HCEC 1CT (cell line): ENCODE measurements around the gene OR6K3.
"Not testable (repeated sequence)": the region's sequence is repeated elsewhere in the genome, so short reads cannot be mapped to it uniquely, and the experiment has no call there.

Source experiments
- DNase-seq: peaks from one replicate; pipeline ENCODE4 v3.0.0-alpha.2; 2017

Gene OR6K3, protein sequence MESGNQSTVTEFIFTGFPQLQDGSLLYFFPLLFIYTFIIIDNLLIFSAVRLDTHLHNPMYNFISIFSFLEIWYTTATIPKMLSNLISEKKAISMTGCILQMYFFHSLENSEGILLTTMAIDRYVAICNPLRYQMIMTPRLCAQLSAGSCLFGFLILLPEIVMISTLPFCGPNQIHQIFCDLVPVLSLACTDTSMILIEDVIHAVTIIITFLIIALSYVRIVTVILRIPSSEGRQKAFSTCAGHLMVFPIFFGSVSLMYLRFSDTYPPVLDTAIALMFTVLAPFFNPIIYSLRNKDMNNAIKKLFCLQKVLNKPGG

GRCh38 chr1:158720620-158721019 lies at the start of gene OR6K3:
Gene OR6K3 (minus strand): TSS chr1:158720720. CDS start chr1:158718115, 2,605 bp downstream.
- no peak for DNase-seq

GRCh38 chr1:158754420-158754819 lies 33.9 kb upstream of the OR6K3 start, which contains the start of gene OR6K6:
Gene OR6K6 (plus strand): TSS chr1:158754720. CDS start chr1:158754888, 168 bp downstream.
- no peak for DNase-seq

- no peak for DNase-seq
These were observed 31.7 kb upstream of the OR6K3 start for GRCh38 chr1:158752155-158752712.

- no peak for DNase-seq
These were observed 15.3 kb upstream of the OR6K3 start for GRCh38 chr1:158735848-158736247.

GRCh38 chr1:158732524-158732923 lies 12.0 kb upstream of the OR6K3 start:
- no peak for DNase-seq

DNA sequence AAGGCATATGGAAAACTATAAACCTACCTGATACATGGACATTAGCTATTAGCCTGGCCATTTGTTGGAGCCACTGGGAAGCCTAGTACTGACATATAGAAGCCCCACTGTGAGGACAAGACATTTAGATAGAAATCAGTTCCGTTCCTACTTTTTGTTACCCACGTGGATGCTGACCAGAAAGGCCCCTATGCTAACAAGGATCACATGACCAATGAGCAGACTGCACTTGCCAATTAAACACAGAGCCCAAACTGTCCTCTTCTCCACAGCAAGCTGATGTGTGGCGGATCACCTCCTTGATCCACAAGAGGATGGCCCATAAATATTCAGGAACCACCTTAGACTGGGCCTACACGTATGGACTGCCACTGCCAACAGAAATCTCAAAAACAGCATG lies 11.2 kb upstream of the OR6K3 start:
- no peak for DNase-seq

DNA sequence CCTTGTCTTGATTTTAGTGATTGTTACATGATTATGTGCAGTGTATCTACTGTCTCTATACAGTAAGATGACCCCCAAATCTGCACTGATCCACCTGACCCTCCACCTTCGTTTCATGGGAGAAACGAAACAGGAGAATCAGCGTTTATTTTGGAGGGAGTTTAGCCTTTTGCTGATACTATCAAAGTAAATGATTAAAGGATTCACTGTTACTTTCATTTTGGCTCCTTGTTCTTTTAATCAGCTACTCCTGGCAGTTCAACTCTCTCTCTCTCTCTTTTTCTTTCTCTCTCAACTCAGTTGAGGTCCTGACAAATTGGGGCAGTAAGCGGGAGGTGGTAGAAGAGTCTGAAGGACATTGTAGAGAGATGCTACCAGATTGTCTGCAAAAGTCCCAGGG lies 9.9 kb upstream of the OR6K3 start:
- no peak for DNase-seq

DNA sequence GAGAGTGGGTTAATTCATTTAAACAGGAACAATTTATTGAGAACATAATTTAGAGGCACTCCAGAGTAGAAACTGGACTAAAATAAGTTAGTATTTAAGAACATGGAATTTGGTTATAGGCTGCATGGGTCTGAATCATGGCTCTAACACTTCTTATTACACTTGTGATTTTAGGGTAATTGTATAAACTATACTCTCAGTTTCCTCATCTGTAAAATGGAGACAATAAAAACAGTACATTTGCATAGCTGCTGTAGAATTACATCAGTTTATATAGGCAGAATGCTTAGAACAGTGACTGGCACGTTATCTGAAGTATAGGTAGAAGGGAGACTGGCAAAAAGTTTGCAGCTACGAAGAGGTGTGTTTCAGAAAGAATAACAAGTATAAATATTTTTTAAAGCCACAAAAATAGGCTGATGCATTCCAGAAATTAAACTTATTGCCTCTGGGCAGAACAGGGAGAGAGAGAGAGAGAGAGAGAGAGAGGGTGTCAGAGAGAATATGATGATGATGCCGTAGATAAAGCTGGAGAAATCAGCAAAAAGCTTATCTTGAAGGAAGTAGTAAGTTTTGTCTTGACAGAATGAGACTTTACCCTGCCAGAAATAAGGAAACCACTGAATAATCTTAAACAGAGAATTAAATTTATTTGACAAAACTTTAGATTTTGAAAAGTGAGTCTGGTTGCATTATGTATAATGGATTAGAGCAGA lies 8.1 kb upstream of the OR6K3 start:
- no peak for DNase-seq

DNA sequence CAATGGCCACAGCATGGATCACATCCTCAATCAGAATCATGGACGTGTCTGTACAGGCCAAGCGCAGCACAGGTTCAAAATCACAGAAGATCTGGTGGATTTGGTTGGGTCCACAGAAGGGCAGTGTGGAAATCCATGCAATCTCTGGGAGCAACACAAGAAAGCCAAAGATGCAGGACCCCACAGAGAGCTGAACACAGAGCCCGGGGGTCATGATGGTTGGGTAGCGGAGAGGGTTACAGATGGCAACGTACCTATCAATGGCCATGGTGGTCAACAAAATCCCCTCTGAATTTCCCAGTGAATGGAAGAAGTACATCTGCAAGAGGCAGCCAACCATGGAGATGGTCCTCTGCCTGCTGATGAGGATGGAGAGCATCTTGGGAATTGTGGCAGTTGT lies 3.9 kb upstream of the OR6K3 start:
- no peak for DNase-seq

DNA sequence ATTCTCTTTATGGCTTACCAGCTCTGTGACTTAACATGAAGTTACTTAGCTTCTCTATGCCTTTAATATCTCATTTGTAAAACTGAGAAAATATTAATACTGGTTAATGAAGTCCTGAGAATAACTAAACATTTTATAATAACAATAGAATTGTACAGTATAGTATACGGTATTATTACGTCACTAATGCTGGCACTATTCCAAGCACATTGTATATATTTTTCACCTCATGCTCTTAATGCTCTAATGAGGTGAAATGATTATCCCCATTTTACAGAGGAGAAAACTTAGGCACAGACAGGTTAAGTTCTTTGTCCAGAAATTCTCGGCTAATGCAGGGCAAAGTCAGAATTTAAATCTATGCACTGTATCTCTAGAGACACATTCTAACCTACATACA lies 856 bp downstream of the OR6K3 start:
- no peak for DNase-seq

DNA sequence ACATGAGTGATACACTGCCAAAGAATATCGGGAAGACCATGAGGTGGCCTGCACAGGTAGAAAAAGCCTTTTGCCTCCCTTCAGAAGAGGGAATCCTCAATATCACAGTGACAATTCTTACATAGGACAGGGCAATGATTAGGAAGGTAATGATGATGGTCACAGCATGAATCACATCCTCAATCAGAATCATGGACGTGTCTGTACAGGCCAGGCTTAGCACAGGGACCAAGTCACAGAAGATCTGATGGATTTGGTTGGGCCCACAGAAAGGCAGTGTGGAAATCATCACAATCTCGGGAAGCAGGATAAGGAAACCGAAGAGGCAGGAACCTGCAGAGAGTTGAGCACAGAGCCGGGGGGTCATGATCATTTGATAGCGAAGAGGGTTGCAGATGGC lies 3.2 kb downstream of the OR6K3 start:
- DNase-seq = no peak

DNA sequence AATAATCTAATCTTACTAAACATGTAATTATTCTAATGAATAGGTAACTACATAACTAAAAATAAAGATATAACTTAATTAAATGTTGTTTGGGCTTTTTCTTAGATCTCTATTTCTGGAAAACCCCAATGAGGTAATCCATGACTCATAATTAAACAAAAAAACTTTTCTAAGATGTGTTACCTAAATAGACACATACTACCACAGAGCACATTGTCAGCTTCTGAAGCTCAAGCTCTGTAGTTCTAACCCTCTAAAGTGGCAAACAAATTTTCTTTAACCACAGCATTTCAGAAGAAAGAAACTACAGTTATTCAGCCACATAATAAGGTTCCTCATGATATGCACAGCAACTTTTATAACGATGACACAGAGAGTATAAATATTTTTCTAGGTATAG lies 4.2 kb downstream of the OR6K3 start:
- no peak for DNase-seq

- no peak for DNase-seq
These were observed 5.8 kb downstream of the OR6K3 start for GRCh38 chr1:158714754-158715153.

DNA sequence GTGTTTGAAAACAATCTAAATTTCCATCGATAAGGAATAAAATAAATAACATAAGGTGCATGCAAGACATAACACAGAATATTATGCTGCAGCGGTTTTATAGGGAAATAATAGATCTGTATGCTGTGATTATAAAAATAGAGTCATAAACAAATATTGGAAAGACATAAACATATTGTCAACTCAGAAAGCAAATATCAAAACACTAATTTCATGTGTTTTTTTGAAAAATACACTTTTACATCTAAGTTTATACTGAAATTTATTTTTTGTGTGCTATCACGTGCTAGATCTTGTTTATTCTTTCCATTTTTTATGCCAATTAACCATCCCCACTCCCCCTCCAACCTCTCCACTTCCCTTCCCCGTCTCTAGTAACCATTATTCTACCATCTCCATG lies 9.4 kb downstream of the OR6K3 start:
- DNase-seq = no peak

DNA sequence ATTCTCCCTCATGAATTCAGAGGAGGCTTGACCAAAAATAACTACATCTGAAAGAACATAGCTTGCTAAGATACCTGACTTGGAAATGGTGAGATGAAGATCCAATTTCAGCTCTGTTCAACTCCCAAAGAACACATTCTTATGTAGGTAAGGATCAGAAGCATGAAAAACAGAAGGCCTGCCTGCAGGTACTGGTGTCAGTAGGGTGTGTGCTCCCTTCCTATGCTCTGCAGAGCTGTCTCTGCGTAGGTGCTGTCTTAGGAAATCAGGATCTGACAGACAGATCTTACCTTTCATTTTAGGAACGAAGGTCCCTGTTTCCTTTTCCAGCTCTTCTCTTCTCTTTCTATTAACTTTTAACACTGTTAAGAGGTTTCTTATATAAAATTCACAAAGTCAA lies 14.4 kb downstream of the OR6K3 start:
- DNase-seq = no peak

DNA sequence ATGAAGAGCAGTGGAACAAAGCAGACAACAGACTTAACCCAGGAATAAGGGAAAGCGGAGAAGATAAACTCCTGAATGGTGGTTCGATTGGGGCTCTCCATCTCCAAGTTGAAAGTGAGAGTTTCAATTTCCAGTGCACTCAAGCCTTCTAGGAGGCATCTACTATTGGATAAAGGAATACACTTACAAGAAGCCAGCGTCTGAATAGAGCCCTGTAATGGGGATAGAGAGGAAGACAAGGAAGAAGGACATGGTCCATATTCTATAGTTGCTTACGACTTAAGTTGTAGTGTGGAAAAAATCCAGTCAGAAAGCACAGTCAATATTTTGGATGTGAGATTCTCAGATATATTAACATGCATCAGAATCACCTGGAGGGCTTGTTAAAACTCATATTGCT lies 20.0 kb downstream of the OR6K3 start, which contains the start of gene OR6K2:
OR6K2 (minus strand) TSS at position 101 of the 400 bp plus-strand sequence; CDS start at position 101, 0 bp downstream.
- no peak for DNase-seq

DNA sequence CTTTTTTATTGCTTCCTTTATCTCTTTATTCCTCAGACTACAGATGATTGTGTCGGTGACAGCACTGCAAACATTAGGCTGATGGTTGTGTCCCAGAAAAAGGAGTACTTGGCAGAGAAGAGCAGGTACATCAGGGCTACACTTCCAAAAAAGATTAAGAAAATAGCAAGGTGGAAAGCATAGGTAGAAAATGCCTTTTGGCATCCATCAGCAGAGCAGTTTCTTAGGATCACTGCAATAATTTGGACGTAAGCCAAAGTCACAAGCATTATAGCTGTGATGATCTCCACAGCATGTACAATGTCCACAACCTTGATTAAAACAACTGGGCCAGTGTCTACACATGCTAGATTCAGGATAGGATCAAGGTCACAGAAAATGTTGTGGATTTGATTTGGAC lies 25.9 kb downstream of the OR6K3 start:
- no peak for DNase-seq

GRCh38 chr1:158692356-158692755 lies 28.2 kb downstream of the OR6K3 start:
- DNase-seq = no peak

DNA sequence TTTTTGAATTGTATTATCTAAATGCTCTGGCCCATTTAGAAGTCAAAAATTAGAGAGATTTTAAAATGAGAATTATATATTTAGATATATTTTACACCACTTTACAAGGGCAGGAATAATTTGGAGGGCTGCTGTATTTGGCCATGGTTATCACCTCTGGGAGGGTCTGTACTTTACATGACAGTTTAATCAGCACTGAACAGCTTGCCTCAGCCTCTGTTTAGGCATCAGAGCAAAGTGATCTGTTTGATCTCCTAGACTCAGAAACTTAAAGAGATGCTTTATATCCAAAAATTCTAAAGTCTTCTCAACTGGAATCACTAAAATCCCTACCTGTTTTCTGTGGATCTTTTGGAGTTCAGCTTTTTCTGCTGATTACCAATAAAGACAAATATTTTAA lies 28.6 kb downstream of the OR6K3 start:
- DNase-seq = no peak

- not testable (repeated sequence) for DNase-seq
These were observed 29.4 kb downstream of the OR6K3 start for GRCh38 chr1:158691149-158691548.

- DNase-seq = no peak
These were observed 30.6 kb downstream of the OR6K3 start for GRCh38 chr1:158689875-158690274.

DNA sequence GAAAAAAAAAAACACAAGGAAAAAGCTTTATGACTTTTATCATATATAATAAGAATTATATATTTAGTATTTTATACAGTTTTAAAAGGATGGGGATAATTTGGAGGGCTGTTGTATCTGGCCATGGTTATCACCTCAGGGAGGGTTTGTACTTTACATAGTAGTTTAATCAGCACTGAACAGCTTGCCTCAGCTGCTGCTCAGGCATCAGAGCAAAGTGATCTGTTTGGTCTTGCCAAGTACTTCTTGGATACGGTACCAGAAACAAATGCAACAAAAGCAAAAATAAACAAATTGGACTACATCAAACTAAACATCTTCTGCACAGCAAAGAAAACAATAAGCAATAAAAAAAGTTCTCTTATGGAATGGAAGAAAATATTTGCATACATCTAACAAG lies 31.4 kb downstream of the OR6K3 start:
- DNase-seq = no peak

DNA sequence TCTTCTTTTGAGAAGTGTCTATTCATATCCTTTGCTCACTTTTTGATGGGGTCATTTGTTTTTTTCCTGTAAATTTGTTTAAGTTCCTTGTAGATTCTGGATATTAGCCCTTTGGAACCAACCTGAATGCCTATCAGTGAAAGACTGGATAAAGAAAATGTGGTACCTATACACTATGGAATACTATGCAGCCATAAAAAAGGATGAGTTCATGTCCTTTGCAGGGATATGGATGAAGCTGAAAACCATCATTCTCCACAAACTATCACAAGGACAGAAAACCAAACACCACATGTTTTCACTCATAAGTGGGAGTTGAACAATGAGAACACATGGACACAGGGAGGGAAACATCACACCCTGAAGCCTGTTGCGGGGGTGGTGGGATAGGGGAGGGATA lies 32.2 kb downstream of the OR6K3 start:
- DNase-seq = not testable (repeated sequence)

- DNase-seq = no peak
These were observed 33.5 kb downstream of the OR6K3 start for GRCh38 chr1:158687037-158687436.
